HG02588 (cell line): ENCODE results near the gene SRPK2.
"Not testable (repeated sequence)": the region's sequence is repeated elsewhere in the genome, so short reads cannot be mapped to it uniquely, and the experiment has no call there.

ENCODE experiments used
- ATAC-seq: cut with Tn5 transposase; IDR thresholded peaks from one replicate; pipeline ENCODE4 v1.9.1; 2021; ENCODE audit warnings: mild to moderate bottlenecking, moderate library complexity; ENCODE audit not compliant: unreplicated experiment

The SRPK2 gene

DNA sequence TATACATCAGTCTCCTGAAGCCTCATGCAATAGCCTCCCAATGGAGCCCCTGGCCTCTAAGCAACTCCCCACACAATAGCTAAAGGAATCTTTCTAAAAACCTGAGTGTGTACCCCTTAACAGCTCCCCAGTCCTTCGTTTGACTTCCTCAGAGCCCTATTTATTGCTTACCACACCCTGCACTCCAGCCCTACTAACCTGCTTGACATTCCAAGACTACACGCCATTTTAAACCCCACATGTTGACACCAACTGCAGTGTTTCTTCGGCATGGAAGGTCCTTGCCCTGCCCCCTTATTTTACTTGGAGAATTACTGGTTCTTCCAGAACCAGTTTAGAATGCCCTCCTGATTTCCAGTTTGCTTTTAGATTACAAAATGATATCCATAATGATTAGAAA, 10.8 kb downstream of the SRPK2 start:
- ATAC-seq, result no peak

DNA sequence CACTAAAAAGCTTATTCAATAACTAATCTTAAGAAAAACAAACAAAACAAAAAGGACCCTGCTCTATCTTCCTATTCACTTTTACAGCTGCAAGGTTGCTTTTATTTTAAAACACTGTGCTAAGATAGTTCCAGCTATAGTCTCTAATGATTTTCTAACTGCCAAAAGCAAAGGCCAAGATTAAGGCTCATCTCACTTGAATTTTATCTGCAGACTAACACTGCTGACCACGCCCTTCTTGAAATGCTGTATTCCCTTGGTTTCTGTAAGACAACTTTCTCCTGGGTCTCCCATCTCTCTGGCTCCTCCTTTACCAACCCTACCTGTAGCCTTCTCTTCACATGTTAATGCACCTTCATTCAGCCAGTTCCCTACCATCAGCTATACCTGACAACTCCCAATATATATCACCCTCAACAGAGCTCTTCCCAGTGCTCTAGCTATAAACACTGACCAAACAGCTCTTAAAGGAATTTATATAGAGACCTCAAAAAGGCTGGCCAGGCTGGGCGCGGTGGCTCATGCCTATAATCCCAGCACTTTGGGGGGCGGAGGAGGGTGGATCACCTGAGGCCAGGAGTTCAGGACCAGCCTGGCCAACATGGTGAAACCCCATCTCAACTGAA, 11.7 kb downstream of the SRPK2 start:
- ATAC-seq, result no peak

DNA sequence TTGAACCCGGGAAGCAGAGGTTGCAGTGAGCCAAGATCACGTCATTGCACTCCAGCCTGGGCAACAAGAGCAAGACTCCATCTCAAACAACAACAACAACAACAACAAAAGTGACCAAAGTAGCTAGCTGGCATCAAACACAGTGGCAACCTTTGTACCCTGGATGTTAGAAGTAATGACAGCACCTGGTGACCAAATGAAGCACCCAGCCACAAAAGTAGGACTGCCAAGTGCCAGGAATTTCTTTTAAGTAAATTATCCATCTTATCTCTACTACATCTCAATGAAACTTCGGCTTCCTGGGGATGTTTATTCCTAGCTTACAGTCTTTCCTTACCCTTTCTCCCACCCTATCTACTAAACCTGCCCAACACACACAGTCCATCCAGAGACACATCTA, 18.8 kb downstream of the SRPK2 start:
- no peak for ATAC-seq

DNA sequence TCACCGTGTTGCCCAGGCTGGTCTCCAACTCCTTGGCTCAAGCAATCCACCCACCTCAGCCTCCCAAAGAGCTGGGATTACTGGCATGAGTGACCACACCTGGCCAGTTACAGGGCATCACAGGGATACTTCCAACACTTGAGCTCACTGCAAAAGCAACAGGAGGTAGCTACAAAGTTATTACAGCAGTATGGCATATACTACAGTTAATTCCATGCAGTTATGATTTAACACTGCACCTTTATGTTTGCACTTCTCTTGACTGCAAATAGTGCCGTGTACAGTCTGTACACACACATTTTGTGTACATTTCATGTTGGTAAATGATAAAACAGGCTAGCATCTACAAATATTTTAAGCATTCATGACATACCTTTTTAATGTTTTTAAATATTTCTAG, 21.3 kb downstream of the SRPK2 start:
- no peak for ATAC-seq

DNA sequence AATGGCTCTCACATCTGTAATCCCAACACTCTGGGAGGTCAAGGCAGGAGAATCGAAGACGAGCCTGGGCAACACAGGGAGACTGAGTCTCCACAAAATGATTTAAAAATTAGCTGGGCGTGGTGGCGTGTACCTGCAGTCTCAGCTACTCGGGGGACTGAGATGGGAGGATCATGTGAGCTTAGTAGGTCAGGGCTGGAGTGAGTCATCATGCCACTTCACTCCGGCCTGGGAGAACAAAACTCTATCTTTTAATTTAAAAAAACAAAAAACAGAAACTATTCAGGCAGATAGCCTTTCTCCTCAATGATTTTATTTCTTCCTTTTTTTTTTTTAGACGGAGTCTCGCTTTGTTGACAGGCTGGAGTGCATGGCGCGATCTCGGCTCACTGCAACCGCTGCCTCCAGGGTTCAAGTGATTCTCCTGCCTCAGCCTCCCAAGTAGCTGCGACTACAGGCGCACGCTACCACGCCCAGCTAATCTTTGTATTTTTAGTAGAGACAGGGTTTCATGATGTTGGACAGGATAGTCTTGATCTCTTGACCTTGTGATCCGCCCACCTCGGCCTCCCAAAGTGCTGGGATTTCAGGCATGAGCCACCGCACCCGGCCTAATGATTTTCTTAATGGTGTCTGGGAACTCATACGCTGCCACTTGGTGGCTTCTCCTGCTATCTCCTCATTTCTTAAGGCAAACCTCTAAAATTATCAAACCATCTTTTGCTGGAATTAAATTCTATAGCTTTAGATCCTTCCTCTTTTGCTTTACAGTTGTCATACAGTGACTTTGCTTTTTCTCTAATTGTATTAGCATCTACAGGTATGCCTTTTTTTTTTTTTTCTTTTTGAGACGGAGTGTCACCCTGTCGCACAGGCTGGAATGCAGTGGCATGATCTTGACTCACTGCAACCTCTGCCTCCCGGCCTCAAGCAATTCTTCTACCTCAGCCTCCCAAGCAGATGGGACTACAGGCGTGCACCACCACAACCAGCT, 22.9 kb downstream of the SRPK2 start:
- ATAC-seq, result no peak

DNA sequence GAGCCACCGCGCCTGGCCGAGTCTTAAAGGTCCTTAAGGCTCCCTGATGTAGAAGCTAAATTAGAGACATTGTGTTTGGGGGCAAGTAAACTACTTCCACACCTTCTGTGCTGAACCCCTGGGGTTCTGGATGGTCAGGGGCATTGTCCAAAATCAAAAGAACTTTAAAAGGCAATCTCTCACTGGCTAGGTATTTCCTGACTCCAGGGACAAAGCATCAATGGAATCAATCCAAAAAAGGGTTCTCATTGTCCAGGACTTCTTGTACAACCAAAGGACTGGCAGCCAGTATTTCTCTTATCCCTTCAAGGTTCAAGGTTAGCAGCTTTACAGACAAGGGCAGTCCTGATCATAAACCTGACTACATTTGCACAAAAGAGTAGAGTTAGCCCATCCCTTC, 24.0 kb downstream of the SRPK2 start:
- no peak for ATAC-seq

DNA sequence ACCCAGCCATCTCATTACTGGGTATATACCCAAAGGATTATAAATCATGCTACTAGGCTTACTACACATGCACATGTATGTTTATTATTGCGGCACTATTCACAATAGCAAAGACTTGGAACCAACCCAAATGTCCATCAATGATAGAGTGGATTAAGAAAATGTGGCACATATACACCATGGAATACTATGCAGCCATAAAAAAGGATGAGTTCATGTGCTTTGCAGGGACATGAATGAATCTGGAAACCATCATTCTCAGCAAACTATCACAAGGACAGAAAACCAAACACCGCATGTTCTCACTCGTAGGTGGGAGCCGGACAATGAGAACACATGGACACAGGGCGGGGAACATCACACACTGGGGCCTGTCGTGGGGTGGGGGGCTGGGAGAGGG, 25.1 kb downstream of the SRPK2 start:
- not testable (repeated sequence) for ATAC-seq

DNA sequence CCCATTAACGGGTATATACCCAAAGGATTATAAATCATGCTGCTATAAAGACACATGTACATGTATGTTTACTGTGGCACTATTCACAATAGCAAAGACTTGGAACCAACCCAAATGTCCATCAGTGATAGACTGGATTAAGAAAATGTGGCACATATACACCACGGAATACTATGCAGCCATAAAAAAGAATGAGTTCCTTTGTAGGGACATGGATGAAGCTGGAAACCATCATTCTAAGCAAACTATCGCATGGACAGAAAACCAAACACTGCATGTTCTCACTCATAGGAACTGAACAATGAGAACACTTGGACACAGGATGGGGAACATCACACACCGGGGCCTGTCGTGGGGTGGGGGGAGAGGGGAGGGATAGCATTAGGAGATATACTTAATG, 26.0 kb downstream of the SRPK2 start:
- not testable (repeated sequence) for ATAC-seq

DNA sequence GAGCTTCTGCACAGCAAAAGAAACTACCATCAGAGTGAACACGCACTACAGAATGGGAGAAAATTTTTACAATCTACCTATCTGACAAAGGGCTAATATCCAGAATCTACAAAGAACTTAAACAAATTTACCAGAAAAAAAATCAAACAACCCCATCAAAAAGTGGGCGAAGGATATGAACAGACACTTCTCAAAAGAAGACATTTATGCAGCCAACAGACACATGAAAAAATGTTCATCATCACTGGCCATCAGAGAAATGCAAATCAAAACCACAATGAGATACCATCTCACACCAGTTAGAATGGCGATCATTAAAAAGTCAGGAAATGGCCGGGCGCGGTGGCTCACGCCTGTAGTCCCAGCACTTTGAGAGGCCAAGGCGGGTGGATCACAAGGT, 26.7 kb downstream of the SRPK2 start:
- ATAC-seq, result not testable (repeated sequence)

DNA sequence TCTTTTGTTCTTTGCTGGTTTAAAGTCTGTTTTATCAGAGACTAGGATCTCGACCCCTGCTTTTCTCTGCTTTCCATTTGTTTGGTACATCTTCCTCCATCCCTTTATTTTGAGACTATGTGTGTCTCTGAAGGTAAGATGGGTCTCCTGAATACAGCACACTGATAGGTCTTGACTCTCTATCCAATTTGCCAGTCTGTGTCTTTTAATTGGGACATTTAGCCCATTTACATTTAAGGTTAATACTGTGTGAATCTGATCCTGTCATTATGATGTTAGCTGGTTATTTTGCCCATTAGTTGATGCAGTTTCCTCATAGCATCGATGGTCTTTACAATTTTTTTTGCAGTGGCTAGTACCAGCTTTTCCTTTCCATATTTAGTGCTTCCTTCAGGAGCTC, 28.6 kb downstream of the SRPK2 start:
- ATAC-seq, result not testable (repeated sequence)

DNA sequence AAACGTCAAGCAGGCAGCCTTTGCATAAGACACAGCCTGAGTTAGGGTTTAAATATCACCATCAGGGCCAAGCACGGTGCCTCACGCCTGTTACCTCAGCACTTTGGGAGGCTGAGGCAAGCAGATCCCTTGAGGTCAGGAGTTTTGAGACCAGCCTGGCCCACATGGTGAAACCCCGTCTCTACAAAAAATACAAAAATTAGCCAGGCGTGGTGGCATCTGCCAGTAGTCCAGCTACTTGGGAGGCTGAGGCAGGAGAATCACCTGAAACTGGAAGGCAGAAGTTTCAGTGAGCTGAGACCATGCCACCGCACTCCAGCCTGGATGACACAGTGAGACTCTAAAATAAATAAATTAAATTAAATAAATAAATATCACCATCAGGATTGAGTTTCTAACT, 33.0 kb downstream of the SRPK2 start:
- no peak for ATAC-seq

DNA sequence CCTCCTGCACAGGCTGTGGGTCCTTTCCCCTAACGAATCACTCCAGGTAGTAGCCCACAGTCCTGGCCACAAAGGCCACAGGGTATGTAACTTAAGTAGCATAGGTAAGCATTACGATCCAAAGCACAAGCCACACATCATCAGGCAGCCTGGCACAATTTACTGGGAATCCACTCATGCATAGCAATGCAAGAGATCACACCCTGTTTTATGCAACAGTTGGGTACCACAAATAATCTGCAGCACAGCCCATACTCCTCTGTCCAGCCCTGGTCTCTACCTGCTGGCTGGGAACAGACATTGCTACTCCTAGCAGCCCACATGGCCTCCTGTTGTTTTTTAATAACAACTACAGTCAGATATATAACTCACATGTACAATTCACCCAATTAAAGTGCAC, 34.3 kb downstream of the SRPK2 start:
- no peak for ATAC-seq

DNA sequence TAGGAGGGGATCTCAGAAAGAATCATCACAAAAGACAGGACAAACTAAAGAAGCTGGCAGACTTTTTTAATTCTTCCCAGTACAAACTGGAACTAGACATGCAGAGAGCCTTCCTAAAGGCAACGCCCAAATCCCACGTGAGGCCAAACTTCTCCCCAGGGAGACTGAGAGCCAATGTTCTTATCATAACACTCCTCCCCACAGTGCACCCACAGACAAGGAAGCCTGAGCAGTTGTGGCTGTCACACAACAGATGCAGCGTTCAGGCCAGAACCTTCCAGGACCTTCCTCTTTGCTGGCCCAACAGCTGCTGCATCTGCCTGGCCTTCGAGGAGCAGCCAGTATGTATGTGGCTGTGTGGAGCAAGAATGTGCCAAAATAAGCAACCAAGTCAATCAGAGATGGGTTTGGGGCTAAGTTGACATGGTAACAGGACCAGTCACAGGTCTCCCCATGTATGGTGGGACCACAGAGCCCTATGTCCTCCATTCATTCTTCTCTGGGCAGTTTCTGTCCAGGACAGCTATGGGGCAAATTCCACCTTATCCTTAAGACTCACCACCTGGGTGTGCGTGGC, 34.9 kb downstream of the SRPK2 start:
- no peak for ATAC-seq

DNA sequence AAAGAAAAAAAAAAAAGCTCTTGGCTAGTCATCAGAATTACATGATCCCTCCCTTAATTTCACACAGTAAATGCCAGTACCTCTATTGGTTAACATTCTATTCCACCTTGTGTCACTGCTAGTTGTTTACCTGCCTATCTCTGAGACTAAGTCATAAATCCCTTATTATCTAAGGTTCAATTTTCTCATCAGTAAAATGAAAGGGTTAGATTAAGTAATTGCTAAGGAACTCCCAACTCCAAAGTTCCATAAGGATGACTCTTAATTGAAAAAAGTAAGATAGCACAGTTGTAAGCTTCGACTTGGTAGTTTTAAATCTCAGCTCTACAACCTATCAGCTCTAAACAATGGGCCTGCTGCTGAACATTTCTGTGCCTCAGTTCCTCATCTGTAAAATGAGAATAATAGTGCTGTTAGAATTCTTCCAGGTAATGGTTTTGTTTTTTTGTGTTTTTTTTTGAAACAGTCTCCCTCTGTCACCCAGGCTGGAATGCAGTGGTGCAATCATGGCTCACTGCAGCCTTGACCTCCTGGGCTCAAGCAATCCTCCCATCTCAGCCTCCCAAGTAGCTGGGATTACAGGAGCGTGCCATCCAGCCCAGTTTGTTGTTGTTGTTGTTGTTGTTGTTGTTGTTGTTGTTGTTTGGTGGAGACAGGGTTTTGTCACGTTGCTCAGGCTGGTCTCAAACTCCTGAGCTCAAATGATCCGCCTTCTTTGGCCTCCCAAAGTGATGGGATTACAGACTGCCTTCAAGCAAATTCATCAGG, 35.6 kb downstream of the SRPK2 start:
- ATAC-seq, result no peak

DNA sequence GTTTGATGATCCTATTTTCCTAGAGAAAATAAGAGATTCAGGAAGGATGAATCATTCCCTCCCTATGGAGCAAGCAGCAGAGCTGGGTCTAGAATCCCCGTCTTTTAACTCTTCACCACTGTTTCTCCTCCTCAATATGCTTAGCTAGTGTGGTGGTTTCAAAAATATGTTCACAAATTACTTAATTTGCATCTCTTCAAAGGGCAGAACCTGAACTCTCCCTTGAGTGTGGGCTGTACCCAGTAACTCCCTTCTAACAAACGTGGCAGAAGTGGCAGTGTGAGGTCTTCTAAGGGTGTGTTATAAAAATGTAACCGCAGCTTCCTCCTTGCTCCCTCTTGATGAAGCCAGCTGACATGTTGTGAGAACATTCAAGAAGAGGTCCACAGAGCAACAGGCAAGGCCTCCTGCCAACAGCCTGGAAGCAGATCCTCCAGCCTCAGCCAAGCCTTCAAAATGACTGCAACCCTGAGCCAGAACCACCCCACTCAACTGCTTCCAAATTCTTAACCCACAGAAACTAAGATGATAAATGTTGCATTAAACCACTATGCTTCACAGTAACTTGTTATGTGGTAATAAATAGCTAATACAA, 36.6 kb downstream of the SRPK2 start:
- ATAC-seq, result peak; percentile 83

DNA sequence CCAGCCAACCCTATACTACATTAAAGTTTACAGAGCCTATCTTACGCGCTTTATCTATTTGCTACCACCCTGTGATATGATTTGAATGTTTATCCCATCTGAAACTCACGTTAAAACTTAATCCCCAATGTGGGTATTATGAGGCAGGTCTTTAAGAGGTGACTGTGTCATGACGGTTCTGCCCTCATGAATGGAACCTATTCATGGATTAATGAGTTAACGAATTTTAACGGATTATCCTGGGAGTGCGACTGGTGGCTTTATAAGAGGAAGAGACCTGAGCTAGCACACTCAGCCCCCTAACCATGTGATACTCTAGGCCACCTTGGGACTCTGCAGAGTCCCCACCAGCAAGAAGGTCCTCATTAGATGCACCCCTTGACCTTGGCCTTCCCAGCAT, 37.8 kb downstream of the SRPK2 start:
- no peak for ATAC-seq

DNA sequence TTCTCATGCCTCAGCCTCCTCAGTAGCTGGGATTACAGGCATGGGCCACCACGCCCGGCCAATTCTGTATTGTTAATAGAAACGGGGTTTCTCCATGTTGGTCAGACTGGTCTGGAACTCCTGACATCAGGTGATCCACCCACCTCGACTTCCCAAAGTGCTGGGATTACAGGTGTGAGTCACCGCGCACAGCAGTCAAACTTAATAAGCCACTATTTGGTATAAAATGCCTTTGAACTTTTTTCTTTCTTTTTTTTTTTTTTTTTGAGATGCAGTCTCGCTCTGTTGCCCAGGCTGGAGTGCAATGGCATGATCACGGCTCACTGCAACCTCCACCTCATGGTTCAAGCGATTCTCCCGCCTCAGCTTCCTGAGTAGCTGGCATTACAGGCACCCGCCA, 40.5 kb downstream of the SRPK2 start:
- not testable (repeated sequence) for ATAC-seq

DNA sequence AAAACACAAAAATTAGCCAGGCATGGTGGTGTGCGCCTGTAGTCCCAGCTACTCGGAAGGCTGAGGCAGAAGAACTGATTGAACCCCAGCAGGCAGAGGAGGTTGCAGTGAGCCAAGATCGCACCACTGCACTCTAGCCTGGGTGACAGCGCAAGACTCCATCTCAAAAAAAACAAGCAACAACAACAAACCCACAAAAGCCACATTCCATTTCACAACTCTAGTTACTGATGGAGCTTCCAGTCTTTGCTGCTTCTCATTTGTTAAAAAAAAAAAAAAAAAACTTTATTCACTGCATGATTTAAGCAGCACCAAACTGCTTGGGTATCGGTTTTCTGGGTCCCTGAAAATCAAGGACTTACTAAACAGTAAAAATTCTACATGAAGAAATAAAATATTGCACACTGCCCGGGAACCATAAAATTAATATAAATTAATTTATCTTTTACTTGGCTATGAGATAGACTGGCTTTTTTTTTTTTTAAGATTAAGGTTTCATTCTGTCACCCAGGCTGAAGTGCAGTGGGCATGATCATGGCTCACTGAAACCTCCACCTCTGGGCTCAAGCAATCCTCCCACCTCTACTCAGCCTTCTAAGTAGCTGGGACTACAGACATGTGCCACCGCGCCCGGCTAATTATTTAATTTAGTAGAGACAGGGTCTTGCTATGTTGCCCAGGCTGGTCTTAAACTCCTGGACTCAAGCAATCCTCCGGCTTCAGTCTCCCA, 42.0 kb downstream of the SRPK2 start:
- no peak for ATAC-seq

DNA sequence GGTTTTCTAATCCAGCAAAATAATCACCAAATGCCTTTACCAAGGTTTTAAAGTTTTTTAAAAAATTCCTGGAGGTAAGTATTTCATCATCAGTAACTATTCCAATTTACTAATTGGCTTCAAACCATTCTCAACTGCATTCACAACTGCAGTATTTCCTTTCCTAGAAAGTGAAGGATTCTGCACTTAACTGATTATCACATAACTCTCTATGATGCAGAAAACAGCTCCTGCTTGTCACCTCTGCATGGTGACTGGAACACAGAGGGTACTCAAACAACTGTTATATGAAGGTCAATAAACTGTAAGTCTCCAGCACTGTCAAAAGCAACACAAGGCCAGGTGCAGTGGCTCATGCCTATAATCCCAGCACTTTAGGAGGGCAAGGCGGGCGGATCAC, 42.6 kb downstream of the SRPK2 start:
- no peak for ATAC-seq

DNA sequence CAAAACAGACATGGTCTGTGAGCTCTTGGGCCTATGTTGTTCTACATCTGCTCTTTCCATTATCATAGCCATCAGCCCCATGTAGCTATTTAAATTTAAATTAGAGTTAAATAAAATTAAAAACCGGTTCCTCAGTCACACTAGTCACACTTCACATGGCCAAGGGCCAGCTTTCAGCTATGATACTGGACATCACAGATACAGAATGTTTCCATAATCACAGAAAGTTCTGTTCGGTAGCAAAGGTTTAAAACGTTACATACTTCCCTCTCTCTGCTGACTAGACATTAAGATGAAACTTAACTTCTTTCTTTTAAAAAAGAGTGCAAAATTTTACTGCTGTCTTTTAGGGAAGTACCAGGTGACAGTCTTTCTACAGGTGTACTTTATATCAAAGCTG, 43.0 kb downstream of the SRPK2 start:
- no peak for ATAC-seq
